Stimulated activated CD8-positive, alpha-beta memory T cell treated with anti-CD3 and anti-CD28 coated beads, Interleukin-4, amount 100 ng/mL, for 48 hours (primary cell): Measurements from ENCODE around the gene TMEM108.

Experiments used
- DNase-seq: peaks from one replicate; pipeline ENCODE4 v3.0.0-alpha.2; 2020

Gene TMEM108

DNA sequence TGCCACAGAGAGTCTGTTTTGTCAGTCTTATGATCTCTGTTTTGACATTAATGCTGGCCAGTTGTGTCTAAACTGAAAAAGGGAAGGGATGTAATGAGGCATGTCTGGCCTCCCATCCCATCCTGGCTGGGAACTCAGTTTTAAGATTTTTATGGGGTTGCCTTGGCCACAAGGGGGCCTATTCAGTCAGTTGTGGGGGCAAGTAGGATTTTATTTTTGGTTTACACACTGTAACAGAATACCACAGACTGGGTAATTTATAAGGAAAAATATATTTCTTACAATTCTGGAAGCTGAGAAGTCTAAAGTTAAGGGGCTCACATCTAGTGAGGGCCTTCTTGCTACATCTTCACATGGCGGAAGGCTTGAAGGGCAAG lies 129.8 kb downstream of the TMEM108 start:
- no peak for DNase-seq

DNA sequence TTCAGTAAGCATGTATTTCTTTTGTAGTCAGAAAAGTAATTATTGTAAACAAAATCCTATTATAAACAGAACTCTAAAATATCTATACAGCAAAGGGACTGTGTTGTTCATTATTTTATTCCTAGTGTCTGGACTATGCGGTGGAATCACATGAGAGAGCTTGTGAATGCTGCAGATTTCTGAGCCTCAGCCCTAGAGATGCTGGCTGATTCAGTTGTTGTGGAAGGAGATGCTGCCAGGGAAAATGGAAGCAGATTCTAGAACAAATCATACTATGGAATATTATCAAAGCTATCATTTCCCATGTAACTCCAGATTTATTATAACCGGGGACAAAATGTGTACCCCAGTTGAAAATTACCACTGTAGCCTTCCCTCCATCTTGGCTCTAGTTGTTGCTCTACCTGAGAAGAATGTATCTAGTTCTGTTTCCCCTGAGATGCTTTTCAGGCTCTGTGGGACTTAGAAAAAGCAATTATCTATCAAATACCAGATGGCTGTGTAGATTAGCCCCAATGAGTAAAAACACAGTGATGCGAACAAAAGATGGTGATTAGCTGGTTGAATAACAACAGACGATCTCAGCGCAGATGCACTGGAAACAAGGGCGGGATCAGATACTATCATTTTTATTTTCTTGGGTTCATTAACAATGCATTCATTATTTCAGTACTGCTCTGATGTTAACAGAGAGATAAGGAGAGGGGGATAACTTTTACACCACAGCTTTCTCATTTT lies 131.3 kb downstream of the TMEM108 start:
- DNase-seq, result no peak

DNA sequence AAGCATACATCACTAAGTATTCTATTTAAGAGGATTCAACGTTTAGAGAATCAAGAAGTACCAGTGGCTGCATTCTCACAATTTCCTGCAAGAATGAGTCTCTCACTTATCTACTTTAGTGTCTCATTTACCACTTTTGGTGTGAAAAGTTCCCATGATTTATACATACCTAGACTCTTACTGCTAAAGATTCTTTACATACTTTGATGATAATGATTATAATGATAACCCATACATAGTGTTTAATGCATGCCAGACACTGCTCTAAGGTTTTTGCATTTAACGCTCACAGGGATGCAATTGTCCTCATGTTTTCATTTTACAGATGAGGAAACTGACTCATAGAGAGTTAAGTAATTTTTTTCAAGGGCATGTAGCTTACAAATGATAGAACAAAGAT lies 133.6 kb downstream of the TMEM108 start:
- DNase-seq, result no peak

DNA sequence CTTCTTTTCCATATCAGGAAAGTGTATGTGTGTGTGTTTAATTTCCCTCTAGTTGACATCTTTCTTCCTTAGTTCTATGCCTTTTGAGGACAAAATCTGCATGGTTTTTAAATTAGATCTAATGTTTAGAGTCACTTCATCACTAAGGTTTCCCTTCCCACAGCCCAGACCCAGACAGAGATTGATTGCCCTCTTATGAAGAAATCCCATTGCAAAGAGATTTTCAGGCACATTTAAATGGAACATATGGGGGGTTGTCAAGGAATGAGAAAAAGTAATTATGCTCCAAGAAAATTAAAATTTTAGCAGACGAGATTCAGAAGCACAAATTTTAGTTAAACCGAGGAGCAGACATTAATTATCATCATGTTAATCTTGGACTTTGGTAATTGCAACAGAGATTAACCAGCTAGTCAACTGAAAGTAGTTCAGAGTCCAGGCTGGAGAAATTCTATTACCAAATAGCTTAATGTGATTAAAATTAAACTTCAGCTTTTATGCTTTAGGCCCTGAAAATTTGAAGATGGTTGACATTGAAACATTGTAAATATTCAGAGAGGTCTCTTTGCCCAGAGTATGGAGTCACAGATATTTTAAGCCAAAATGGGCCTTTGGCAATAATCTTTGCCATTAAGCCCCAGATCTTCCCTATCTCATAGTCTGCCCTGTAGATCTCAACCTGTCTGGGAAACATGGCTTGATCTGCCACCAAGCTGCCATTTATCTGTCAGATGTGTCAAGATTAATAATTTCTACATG lies 143.4 kb downstream of the TMEM108 start:
- no peak for DNase-seq

DNA sequence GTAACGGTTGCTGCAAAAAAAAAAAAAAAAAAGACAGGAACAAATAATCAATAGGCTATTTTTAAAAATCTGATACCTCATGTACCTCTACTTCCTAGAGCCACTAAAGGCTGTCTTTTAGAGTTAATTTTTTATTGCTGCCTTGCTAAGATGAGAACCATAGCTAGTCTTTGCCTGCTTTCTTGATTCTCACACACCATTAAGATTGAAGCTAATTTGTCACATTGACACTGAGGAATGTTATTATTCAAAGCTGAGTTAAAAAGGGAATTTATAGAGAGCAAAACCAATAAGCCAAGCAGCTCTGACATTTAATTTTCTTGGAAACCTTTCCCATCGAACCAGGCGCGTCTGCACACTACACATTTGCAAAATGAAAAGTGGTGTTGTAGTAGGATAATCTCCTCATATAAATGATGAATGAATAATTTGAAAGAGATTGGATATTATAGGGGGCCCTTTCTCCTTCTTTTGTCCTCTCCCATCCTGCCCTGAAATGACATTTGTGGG lies 149.7 kb downstream of the TMEM108 start:
- DNase-seq, result no peak

DNA sequence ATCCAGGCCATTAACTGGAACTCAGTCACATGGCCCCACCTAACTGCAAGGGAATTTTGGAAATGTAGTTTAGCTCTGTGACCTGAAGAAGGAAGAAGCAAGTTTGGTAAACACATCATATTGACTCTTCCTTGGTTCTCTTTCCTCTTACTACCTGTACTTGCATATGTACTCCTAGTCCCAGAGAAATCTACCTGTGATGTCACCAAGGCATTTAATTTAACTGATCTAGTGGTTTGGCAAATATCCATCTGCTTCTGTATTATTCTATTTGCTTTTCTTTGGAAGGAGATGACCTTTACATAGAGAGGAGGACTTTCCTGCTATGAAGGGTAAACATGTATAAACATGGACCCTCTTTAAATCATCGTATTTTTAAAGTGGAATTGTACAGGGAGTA lies 150.8 kb downstream of the TMEM108 start:
- DNase-seq, result no peak

DNA sequence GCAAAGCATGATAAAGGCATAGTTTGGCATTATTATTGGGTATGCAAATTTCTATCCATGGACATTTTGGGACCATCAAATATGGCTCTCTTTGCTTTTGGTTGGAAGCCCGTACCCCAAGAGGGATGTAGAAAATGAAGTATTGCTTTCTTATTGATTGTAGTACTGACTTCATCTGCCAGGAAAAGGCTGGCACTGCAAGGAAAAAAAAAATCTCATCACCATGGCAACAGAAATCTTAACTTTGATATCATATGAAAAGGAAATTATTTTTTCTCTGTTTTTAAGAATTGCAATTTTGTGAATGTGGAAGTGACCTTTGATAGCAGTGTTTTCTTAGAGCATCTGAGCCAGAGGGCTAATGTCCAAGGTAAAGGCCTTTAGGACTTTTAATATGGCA lies 151.7 kb downstream of the TMEM108 start:
- no peak for DNase-seq

DNA sequence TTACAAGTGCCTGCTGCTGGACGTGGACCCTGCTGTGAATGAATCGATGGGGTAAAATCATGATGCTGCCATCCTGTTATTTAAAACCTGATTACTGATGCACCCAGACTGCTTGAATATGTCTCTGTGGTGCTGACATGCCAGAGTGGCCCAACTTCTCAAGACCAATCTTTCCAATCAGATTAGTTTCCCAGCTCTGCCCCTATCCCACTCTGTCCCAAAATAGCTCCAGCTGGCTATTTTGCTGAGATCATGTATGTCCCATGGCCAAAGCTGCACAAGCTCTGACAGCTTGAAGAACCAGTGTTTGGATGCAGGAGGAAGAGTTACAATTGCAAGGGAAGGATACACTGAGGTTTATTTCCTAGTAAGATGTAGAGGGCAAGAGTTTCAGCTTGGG lies 153.6 kb downstream of the TMEM108 start:
- no peak for DNase-seq

DNA sequence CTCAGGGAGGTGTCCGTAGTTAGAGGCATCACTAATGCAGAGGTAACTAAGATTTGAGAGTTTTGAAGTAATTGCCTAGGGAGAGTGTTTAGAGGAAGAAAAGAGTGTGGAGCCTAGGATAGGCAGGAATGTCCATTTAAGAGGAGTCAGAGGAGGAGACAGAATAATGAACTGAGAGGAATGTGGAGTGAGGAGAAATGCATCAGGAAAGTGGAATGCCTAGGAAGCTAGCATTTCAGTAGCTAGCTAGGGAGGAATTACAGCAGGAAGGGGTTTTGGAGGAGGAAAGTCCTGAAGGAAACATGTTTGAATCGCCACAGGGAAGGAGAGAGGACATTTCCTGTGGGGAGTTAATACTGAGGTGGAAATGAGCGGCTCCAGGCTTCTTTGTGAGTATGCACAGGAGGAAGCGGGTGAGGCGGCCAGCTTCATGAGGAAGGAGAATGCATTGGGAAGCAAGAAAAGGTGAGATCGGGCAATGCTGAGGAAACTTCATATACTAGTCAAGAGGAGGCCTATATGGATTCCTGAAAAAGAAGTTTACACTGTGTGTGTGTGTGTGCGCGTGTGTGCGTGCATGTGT lies 154.3 kb downstream of the TMEM108 start:
- DNase-seq, result no peak

DNA sequence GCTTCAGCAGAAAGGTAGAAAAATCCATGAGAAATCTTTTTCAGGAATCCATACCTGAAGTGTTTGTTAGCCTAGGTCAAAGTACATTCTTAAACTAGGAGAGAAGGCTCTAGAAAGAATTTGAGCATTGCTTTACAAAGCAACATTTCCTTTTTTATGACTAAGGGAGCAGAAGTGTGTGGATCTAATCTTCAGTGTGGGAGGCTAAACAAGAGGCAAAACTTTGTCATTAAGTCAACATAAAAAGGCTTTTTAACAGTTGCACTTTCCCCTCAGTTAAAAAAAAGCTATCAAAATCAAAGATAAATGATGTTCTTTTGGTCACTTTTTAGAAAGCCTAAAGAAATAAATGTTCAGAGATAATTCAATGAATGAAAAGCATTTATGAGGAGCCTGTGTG lies 154.8 kb downstream of the TMEM108 start:
- no peak for DNase-seq

DNA sequence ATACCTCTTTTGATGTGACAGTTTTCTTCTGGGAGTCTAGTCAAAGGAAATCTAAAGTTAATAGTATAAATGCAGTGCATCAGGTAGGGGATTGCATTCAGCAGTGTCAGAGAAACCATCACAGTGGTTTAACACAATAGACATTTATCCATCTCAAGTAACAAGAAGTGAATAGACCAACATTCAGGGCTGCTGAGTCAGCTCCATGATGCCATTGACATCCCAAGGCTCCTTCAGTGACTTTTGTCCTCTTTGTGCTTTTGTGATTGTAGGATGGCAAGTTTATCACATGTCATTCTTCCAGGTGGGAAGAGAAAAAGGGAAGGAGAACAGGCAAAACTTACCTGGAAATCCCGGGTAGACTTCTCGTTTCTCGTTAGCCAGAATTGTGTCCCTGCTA lies 158.3 kb downstream of the TMEM108 start:
- DNase-seq, result no peak

DNA sequence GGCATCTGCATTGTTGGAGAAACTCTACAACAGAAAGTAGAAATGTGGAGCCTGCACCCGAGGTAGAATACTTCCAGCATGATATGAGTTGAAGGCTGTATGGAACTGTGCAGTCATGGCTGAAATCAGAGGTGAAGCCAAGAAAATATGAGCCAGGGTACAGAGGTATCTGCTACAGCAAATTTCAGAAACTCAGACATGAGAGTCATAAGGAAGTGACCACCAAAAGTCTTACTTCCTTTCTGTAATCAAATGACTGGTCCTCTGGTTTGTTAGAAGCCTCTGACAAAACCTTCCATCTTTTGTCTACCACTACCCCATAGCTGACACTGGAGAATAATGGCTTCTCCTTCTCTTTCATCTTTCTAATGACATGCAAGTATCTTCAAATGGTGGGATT lies 159.4 kb downstream of the TMEM108 start:
- no peak for DNase-seq

DNA sequence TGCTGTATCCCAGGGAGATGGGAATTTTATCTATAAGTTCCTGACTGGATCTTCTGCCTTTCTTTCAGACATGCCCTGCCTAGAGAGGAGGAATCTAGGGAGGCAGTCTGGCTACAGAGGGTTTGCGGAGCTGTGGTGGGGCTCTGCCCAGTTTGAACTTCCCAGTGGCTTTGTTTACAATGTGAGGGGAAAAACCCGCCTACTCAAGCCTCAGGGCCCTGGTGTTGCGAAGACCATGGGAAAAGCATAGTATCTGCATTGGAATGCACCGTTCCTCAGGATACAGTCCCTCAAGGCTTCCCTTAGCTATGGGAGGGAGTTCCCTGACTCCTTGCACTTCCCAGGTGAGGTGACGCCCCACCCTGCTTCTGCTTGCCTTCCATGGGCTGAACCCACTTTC lies 168.7 kb downstream of the TMEM108 start:
- DNase-seq, result no peak

DNA sequence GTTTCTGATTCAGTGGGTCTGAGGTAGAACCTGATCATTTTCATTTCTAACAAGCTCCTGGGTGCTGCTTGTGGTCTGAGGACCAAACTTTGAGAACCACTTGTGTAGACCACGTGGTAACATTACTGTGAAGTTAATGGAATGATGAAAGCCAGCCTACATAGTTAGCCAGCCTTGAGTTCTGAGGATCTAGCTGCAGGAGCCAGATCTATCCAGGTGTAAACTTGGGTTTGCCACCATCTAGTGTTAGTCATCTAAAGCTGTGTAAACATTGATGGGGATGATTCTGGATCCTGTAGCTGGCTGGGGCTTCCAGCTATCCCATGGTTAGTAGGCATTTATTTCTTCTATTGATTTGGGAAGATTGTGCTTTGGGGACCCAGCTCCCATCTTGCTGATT lies 170.0 kb downstream of the TMEM108 start:
- no peak for DNase-seq

DNA sequence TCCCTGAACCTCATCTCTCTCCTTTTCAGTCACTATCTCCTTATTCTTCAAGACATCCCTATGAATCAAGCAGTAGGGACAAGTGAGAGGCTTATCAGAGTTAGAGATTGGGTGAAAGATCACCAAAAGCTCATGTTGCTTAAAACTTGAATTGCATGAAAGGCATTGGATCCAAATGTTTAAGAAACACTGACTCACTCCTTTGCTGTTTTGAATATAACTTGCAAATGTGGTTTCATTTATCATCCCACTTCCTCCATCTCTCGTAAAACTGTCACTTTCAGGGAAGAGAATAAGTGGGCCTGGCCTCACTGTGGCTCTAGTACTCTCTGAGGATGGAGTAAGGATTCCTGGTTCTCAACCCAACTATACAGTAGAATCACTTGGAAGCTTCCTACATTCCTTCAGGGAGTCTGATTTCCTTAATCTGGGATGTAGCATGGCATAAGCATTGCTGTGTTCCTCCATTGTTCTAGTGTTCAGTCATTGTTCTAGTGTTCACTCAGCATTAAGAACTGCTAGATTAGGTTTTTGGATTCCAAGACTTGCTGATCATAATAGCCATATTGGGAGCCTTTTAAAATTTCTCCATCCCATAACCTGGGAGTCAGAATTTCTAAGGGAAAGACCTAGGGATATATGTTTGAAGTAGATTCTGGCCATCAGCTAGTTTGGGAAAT lies 171.8 kb downstream of the TMEM108 start:
- DNase-seq, result no peak

DNA sequence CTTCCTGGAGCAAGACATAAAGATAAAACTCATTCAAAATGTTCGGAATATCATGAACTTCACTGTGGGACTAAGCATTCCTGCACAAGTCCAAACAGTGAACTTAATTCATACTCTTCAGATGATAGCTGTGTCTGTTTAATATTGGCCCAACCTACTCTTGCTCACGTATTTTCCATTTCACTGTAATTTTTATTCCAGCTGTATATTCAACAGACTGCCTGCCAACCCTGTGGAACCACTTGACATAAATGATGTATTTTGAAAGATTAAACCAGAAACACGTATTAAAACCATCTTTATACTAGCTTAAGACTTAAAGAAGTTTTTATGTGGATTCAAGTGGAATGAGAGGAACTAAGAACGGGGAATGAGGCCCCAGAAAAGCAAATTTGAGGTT lies 172.5 kb downstream of the TMEM108 start:
- no peak for DNase-seq

DNA sequence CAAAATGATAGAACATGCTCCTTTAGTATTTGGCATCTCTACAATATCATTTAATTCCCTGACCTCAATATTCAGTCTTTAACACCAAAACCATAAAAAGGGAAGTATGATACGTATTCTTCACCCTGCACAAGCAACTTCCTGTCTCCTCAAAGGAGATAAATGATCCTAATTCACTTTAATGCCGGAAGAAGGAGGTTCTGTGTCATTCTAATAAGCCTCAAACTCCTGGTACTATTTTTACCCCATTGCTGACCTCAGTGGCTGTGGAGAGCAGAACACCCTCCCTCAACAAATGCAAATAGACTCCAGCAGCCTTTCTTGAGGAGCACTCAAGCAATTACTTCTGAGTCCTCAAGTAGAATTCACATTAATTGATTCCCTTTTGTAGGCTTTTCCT lies 173.3 kb downstream of the TMEM108 start:
- no peak for DNase-seq

DNA sequence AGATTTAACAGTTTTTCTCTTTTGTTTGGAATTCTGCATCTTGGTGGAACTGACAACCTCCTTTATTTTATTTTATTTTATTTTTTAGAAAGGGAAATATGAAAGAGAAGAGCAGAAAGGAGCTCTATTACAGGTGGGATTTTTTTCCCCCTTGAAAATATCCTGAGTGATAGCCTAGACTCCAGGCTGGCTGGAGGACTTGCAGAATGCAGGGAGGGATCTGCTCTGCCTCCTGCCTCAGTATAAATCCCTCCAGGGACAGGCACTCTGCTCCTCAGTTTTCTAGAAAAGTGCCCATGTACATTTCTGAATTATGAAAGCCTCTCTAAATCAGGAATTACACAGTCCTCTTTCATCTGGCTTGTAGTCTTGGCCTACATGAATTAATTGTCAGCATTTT lies 173.7 kb downstream of the TMEM108 start:
- DNase-seq, result no peak

DNA sequence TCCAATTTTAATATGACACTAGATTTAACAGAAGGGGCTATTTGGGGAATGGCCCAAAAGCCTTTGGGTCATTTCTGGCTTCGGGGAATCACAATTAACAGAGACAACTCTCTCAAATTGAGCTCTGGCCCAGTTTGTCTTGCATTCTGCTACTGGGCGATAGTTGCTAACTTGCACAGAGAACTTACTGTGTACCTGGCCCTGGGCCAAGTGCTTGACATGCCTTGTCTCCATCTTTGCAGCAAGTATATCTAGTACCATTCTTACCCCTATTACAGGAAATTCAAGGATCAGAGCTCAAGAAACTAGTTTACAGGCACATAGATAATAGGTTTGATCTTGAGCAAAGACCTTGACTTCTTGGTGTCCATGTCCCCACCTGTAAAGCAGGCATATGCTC lies 175.7 kb downstream of the TMEM108 start:
- DNase-seq, result no peak

DNA sequence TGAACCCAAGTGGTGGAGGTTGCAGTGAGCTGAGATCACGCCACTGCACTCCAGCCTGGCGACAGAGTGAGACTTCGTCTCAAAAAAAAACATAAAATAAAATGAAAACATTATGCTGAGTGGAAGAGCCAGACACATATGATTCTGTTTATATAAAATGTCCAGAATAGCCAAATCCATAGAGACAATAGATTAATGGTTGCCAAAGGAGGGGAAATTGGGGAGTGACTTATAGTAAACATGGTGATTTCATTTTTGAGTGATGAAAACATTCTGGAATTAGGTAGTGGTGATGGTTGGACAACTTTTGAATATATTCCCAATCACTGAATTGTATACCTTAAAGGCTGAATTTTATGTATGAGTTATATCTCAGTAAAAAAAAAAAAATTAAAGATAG lies 189.6 kb downstream of the TMEM108 start:
- no peak for DNase-seq

DNA sequence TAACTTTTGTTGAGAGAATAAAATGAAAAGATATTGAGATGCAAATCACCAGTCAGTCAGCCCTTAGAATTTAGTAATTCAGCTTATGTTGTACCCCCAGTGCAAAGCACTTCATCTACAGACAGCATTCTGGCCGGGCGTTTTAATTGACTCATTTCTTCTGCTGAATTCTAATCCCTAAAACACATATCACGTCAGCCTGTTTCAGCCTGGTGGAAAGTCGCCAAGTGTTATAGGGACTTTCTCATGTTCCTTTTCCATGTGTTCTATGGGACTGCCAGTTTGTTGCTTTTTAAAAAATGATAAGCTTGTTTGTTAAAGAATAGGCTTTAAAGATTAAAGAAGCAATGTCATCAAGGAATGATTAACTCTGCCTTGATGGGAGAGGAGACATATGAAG lies 192.0 kb downstream of the TMEM108 start:
- no peak for DNase-seq

DNA sequence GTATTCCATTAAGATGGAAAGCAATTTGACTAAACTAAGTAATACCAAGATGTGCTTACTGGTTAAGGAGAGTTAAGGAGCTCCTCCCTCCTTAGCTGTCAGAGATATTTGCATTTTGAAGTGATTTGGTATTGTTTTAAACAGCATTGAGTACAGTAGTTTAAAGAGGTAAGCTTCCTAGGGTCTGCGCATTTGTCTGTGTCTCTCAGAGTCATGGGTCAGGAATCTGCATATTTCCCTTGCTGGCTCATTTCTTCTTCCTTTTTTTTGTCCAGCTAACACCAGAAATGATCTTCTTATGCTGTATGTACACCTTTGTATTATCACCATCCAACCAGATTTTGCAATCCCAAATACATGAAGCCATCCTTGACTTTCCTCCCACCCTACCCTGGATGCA lies 198.7 kb downstream of the TMEM108 start:
- DNase-seq, result no peak

DNA sequence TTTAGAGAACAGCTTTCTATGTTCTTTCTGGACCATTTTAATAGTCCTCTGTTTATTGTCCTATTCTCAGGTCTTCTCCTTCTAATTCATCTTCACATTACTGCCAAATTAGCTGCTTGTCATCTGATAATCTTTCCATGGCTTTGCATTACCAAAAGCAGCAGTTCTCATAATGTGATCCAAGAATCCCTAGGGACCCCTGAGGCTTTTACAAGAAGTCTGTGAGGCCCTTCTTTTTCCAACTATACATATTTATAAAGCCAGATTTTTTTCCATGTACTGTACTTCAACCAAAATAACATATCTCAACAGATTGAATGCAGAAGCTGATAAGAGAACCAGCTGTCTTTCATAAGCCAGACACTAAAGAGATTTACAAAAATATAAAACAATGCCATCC lies 199.2 kb downstream of the TMEM108 start:
- DNase-seq, result no peak

DNA sequence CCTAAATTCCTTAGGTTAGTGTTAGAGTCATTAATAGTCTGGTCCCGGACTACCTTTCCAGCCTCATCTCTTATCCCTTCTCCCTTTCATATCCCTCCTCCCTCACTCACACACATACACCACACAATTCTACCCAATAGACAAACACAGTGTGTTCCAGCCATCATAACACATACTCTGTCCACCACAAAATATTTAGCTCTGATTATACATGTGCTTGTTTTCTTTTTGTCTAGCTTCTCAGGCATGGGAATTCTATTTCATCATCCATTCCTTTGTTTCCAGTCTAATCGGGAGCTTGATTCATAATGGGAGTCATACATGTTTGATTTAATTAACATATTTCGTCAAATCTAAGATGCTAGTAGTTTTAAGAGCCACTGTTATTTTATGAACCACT lies 199.8 kb downstream of the TMEM108 start:
- no peak for DNase-seq
